Fibroblast of upper back skin (primary cell): ENCODE measurements around the gene TRABD2A.

Source experiments
- DNase-seq: peaks from one replicate; pipeline ENCODE4 v3.0.0-alpha.2; 2013

The TRABD2A gene

DNA sequence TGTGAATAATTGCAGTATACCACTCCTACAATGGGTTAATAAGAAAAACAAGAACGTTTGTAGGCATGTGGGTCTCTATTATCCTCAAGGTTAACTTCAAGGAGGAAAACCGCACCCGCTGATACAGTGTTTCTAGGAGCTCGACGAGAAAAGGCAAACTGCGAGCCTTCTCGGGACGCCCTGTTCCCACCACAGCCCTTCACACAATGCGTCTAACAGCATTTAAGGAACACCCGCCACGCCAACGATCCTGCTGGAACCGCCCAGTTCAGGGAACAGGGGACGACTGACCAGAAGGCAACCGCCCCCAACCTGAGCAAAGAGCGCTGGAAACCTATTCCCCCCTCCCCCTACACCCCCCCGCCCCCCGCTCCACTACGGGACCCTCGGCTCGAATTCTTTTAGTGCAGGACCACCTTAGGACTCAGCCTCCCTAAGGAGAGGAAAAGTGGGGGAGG lies 23.9 kb upstream of the TRABD2A start:
- peak; percentile 71 for DNase-seq

DNA sequence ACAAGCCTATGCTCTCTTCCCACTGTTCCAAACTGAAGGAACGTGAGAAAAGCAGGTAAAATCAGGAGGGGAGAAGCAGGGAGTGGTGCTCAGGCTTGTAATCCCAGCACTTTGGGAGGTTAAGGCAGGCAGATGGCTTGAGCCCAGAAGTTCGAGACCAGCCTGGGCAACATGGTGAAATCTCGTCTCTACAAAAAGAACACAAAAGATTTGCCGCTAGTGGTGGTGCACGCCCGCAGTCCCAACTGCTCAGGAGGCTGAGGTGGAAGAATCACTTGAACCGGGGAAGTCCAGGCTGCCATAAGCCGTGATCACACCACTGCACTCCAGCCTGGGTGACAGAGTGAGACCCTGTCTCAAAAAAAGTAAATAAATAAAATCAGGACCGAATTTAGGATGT lies 23.3 kb upstream of the TRABD2A start:
- DNase-seq, result no peak

DNA sequence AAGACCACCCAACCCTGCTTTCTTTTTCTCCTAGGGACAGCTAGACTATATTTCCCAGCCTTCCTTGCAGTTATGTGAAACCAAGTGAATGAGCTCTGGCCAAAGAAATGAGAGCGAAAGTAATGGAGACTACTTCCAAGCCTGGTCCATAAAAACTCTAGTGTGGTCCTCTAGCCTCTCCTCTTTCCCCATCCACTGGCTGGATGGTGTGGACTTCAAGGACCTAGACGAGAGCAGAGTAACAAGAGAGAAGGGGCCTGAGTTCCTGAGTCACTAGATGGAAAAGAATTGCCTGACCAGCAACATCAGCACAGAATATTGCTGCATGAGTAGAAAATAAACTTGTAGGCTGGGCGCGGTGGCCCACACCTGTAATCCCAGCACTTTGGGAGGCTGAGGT lies 21.6 kb upstream of the TRABD2A start:
- no peak for DNase-seq

DNA sequence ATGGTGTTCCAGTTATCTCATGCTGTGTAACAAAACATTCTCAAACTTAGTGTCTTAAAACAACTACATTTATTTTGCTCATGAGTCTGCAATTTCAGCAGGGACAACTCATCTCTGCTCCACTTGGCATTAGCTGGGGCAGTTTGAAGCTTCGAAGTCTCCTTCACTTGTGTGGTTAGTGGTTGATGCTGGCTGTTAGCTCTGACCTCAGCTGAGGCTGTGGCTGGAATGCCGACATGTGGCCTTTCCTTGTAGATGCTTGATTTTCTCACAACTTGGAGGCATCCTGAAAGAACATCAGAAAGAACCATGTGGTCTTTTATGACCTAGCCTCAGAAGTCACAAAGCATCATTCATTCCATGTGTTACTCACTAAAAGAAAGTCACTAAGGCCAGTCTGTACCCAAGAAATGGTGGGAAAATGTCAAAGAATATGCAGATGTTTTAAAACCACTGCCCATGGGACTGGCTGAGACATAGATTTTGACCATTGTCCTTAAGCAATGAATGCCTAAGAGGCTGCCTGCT lies 20.8 kb upstream of the TRABD2A start:
- peak; percentile 78 for DNase-seq

DNA sequence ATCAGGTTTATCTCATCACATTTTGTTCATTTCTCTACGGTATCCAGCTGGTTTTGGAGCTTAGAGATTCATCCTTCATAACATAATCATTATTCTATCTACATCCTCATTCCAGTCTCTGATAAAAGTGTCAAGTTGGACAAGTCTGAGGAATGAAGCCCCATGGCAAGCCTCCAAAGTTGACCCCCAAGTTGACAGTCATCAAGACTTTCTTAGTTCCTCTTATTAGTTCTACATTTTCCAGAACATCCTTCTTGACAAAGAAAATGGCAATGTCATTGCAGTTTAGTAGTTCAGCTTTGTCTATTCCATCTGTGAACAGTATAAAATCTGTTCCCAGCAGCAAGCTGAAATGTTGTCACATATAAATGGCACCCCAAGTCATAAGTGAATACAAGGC lies 20.1 kb upstream of the TRABD2A start:
- no peak for DNase-seq

DNA sequence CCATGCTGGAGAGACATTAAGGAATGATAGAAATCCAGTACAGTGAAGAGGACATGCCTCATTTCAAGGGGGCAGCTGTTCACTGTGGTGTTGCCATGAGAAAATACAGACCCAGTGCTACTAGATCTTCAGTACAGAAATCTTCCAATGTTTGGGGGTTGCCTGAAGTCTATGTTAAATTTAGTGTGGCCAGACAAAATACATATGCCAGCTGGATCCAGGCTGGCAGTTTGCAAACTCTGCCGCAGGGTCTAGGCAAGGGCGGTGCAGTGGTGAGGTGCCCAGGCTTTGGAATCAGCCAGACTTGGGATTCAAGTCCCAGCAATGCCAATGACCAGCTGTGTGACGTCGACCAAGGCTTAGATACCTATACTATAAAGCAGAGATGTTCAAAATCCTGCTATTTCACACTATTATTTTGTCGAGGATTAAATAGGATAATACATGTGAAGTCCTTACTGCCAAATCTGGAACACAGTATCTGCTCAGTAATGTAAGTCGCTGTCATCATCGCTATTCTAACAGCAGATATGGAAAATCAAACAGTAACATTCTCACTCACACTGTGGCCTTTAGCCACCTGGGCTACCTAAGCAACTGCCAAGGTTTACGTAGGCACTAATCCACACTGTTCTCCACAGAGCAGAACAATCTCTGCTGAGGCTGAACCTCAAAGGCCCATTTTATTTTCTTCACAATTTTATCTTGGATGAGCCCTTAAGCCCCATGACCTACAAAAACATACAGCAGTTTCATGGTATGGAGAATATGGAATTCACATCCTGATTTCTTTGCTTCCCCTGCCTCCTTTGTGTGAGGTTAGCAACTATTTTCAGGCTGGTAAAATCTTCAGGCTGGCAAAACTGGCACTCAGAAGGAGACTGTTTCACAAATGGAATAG lies 18.7 kb upstream of the TRABD2A start:
- DNase-seq, result no peak

DNA sequence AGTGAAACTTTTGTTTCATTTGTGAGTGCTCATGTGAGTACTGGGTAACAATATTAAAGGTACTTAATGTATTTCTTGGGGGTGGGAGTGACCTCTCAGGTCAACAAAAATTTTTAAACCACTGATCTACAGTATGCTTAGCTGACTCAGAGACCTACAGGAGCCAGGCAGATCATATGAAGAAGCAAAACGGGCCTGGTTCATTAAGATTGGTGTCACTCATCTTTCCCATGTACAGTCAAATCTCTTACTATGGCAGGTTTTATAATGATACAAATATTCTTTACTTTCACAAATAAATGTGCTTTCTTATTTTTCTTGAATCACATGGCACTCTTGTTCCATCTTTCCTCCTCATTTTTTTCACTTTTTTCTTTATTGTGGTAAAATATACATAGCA lies 16.9 kb upstream of the TRABD2A start:
- DNase-seq, result peak; percentile 47

DNA sequence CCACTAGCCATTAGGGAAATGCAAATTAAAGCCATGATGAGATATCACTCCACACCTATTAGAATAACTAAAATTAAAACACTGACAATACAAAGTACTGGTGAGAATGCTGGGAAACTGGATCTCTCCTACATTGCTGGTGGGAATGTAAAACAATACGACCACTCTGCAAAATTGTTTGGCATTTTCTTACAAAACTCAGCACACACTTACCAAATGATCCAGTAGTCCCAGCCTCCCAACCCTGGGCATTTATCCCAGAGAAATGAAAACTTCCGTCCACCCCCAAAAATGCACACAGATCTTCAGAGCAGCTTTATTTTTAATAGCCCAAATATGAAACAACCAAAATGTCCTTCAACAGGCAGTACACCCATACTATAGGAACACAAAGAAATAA lies 15.7 kb upstream of the TRABD2A start:
- peak; percentile 52 for DNase-seq

DNA sequence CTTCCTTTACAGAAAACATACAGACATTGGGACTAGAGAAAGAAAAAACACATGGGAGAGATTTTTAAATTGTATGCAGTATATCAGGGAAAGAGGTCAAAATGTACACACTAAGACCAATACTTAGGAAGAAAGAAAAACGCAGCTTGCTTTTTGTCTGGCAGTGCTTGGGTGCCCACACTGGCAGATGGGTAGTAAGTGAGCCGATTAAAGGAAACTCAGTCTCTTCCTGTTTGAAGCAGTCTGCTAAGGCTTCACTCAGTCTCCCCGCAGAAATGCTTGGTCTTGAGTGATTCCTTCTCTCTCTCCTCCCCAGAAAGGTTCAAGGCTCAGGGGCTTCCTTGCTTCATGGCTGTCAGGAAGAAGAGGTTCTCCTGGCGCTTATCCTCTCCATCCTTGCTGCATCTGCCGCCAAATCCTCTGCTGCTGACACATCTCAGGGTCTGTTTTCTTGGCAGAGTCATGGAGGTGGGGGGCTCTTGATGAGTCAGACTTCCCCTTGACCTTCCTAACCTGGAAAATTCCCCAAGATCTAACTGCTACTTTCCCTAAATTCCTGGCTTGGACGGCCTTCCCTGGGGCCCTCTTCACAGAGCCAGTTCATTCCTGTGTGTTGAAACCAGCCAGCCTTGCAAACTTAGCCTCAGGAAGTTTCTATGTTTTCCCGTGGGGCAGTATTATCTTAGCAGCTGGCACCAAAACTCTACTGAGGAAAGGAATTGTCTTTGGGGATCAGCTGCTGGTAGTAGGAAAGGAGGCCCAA lies 14.1 kb upstream of the TRABD2A start:
- DNase-seq, result peak; percentile 89

DNA sequence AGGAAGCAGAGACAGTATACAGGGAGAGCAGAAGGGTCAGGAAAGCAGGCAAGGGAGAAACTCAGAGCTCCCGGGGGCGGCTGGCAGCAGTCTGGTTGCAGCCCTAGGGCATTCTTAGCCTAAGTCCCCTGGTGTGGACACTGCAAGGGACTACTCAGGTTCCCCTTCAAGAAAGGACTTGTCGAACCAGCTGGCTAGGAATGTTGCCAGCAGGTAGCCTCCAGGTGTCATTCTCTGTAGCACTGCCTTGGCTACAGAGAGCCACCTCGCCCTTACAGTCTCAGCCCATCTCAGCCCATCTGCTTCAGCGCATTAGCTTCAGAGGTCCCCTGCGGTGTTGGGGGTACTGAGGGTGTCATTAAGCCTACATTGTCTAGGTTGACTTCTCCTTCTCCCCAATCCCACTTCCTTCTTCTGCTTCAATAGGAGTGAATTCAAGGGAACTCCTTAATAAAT lies 13.3 kb upstream of the TRABD2A start:
- no peak for DNase-seq

DNA sequence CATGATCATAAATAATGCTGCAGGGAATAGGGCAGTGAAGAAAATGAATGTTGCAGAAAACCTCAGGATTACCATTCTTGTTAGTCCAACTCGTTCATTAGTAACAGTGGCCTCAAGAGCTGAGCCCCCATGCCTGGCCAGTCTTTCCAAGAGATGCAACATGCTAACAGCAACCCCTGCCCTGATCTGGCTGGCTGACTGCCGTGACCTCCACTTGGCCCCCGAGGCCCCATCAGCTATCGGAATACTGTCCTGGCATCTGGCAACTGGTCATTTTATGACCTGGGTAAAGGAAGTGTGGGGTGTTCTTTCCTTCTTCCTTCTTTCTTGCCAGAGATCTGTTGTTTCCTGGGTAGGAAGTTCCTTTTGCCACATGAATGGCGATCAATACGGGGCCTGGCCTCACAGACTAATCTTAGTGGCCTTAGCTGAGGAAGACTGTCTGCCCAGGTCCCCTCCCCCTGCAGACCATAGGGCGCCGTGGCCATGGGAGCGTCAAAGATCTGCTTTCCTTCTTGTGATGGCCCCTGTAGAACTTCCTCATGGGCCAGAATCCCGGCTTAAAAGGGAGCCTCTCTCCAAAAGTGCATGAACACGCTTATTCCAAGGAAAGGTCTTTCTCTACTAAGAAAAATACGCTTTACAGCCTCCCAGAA lies 10.6 kb upstream of the TRABD2A start:
- DNase-seq, result no peak

DNA sequence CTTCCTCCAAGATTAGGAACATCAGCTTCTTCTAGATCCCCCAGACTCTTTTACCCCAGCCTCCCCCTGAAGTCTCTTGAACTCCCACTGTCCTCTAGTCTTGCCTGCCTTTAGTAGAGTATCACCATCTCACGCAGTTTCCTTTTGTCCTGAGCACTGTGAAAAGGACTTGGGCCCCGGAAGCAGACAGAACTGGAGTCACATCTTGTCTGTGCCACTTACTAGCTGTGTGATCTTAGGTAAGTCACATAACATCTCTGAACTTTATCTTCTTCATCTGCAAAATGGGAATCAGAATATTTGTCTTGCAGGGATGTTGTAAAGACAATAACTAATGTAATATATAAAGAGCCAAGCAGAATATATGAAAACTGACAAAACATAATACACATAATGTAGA lies 8.4 kb upstream of the TRABD2A start:
- DNase-seq, result no peak

DNA sequence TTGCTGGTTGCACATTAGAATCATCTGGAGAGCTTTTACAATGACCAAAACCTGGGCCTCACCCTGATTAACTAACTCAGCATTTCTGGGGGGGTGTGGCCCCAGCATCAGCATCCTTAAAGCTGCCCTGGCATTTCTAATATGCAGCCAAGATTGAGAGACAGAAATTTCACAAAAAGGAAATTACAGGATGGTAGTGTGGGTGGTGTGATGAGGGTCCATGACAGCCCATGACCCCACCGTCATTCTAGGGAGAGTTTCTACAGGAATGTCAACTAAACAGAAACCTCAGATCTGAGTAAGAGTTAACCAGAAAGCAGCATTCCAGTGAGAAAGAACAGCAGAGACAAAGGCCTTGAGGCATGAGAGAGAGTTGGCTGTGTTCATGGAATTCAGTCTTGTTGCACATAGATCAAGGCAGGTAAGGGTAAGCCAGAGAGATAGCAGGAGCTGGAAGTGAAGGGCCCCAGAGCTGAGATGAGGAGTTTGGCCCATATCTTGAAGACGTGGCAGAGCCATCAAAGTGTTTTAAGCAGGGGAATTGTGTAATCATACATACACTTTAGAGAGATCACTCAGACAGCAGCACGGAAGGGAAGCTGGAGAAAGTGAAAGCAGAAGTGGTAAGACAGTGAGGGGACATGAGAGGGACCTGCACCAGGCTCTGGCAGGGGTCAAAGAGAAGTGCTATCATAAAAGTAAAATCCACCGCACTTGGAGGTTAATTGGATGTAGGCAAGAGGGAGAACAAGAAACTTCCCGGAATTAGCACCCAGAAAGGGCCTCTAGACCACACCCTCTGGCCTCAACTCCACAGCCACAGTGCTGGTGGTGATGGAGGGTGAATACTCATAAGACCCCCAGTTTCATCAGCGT lies 7.8 kb upstream of the TRABD2A start:
- DNase-seq, result peak; percentile 66

DNA sequence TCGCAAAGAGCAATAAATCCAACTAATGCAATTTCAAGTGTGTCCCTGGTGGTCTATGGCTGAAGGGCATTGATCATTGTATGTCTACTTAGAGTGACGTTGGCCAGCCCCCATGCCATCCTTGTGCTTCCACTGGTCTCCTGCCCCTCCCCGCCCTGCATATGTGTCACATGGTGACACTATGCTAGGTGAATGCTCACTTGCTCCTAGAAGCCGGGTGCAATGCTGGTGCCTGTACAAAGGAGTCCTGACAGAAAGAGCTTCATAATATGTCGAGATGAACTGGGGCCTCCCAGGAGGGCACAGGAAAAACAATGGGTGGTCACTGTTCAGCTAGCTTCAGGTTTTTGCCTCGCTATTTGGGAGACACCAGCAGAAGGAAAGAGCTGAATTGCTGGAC lies 5.9 kb upstream of the TRABD2A start:
- no peak for DNase-seq

DNA sequence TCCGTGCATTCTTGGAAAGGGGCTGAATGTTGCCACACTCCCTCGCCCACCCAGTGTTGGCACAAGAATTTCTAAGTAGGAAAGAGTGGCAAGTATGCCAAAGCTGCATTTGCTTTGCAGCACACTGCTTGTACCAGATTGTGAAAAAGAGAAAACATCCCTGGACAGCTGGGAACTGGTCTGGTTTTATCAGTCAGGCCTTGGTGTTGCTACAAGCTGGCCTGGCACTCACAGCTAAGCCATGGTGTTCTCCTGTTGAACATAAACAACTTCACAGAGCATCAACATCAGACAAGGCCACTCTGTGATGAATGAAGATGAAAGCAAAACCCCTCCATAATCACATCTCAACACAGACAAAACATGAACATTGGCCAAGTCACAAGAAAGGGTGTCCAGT lies 4.2 kb upstream of the TRABD2A start:
- no peak for DNase-seq

DNA sequence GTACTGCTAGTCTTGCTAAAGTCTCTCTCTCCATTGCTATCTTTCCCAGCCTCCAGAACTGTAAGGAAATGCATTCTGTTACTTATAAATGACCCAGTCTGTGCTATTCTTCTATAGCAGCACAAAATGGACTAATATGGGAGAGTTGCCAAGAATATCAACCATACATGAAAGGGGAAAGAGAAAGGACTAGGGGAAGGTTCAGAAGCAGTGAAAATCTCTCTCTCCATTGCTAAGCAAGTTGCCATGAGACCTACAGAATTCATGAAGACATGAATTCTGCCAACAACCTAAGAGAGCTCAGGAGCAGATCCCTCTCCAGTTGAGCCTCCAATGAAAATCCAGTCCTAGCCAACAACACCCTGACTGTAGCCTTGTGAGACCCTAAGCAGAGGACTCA lies 3.6 kb upstream of the TRABD2A start:
- DNase-seq, result no peak

DNA sequence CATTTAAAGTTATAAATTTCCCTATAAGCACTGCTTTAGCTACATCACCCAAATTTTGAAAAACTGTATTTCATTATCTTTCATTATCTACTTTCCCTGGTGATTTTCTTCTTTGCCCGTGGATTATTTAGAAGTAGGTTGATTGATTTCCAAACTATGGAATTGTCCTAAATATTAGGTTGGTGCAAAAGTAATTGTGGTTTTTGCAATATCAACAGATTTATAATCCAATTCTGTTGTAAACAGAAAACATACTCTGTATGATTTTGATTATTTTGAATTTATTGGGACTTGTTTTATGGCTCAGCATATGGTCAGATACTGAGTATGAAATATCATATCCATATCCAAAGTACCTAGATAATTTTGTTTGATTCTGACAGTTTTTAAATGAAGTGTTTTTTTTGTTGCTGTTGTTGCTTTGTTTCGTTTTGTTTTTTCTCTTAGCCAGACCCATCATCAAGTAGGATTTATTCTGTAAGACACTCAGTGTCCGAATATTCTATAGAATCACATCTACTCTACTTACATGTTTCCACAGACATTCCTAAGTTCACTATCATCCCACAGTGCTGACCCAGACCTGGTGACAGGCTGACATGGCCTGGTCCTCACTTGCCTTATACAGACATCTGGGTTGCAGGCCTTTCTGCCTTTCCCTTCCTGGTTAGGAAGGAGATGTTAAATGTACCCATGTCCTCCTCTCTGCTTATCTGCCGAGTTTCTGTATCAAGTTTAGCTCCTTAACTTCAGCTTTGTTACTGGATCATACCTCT lies 2.1 kb upstream of the TRABD2A start:
- DNase-seq, result peak; percentile 73

DNA sequence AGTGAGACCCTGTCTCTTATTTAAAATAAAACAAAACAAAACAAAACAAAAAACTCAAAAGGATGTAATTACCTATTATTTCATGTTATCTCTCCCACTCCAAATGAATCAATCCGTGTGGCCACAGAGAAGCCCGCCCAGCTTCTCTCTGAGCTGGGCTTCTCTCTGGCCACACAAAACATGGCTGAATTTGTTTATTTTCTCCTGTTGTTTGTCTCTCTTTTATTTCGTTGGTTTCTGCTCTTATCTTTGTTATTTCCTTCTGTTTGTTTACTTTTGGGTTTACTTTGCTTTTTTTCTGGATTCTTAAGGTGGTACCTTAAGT lies 1.5 kb upstream of the TRABD2A start:
- DNase-seq, result no peak

DNA sequence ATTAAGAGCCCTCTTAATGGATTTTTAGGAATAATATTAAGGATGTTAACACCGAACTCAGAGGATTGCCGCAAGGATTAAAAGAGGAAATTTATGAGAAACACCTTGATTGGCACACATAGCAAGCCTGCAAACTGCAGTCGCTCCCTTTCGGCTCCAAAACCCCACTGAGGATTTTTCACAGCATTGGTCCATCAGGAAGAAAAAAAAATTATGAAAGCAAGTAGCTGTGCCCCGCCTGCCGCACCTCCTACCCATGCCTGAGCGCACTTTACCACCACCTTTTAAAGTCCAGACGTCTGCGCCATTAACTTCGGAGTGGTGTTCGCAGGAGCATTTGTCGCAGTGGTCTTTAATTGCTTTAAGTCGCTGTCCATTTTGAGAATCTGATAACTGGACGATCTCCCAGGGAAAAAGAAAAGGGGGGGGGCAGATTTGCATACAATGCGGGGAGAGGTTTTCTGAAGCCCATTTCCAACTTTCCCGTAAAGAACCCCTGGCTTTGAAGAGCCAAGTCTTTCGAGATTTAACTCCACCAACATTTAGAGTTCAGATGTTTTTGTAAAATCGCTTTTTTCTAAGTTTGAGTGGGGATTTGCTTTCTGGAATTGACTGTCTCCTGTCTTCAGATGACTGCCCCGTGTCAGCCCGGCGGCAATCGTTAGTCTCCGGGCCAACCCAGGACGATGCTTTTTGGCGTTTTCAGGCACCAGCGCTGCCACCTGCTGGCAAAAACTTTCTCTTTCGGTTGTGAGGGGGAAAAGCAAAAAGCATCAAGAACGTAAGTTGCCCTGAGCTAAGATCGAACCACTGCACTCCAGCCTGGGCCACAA lies 913 bp upstream of the TRABD2A start:
- peak; percentile 81 for DNase-seq

DNA sequence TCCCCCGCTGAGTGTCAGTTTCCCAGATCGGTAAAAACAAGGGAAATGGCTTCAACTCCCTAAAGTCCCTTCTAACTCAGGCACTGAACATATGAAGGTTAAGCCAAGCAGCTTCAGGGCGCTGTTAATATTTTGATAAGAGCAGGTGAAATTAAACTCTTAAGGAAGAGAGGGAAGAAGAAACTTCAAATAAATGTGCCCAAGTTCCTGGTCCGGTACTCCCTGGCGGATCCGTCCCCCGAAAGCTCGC lies 564 bp downstream of the TRABD2A start:
- DNase-seq, result no peak
